ENCODE results near the gene ENTHD1. TPM values are rescaled to one million over a fixed set of nuclear protein-coding genes. Genes with fewer than 3 reads are reported as not detected.

ENTHD1 gene
- total RNA-seq, 1 experiment from 2014 or later, result not detected

- Histone ChIP-seq H3K23me2 (ENCODE audit: insufficient read length, low read depth, low read length, poor library complexity, severe bottlenecking) (no peaks in the 10 kb centered on the region), H4K20me1 (ENCODE audit: control insufficient read depth, insufficient read depth, insufficient read length) (no peaks in the 10 kb centered on the region), H2AFZ (ENCODE audit: low read length) (no peak overlapping the region), H3K79me2 (ENCODE audit: insufficient read depth, low read length) (no peaks in the 10 kb centered on the region), H3K56ac (ENCODE audit: insufficient read length, low read depth, low read length) (no peak overlapping the region), H3K9ac (ENCODE audit: extremely low read depth, insufficient read length, low read length) (no peak overlapping the region), H3K14ac (ENCODE audit: insufficient read depth, low read length) (no peak overlapping the region), H3K23ac (ENCODE audit: insufficient read length, low read depth, low read length) (no peak overlapping the region), H4K5ac (ENCODE audit: insufficient read length, low read depth, low read length) (no peak overlapping the region), H3K27ac (ENCODE audit: insufficient read length, low read depth, low read length) (no peak overlapping the region), H3K9me3 (ENCODE audit: control insufficient read depth, low read depth, low read length) (no peaks in the 10 kb centered on the region), H3K79me1 (ENCODE audit: insufficient read depth, low read depth, low read length, poor library complexity, severe bottlenecking) (no peaks in the 10 kb centered on the region), H2BK120ac (ENCODE audit: low read depth, low read length, poor library complexity, severe bottlenecking) (no peak overlapping the region), H2BK12ac (ENCODE audit: insufficient read length, low read depth, low read length) (no peak overlapping the region), H3T11ph (ENCODE audit: low read length) (no peak overlapping the region), H3K27me3 (ENCODE audit: insufficient read depth, low read length) (no peaks in the 10 kb centered on the region), H2BK5ac (ENCODE audit: insufficient read length, low read length) (no peak overlapping the region), H2BK15ac (ENCODE audit: low read depth, low read length) (no peak overlapping the region), H4K91ac (ENCODE audit: insufficient read length, low read depth, low read length) (no peak overlapping the region), H3K4me1 (ENCODE audit: insufficient read depth, low read length) (no peaks in the 10 kb centered on the region), H3K4me2 (ENCODE audit: insufficient read depth, insufficient read length, low read length) (no peak overlapping the region), H3K4ac (ENCODE audit: low read depth, low read length) (no peak overlapping the region), H2AK5ac (ENCODE audit: insufficient read length, low read length) (no peak overlapping the region), H3K18ac (ENCODE audit: insufficient read length, low read depth, low read length) (no peak overlapping the region), H4K8ac (replicated peaks; ENCODE audit: insufficient read length, low read depth, low read length) (no peak overlapping the region), H2BK20ac (ENCODE audit: low read depth, low read length, poor library complexity, severe bottlenecking) (no peak overlapping the region)
- H3K36me3 Mint-ChIP-seq (ENCODE audit: insufficient read depth in 1 of 3, low read depth in 3 of 3), result no peaks in the 10 kb centered on the region
- H3K27ac Mint-ChIP-seq, result no peak overlapping the region
- no peak for TF ChIP-seq CTCF (conservative IDR thresholded peaks at IDR 0.05)
- no CpG with 5 or more reads among the region's 2 CpGs for WGBS (ENCODE audit: extremely low coverage, insufficient read length, low lambda C conversion rate)
- H3K27me3 Mint-ChIP-seq (ENCODE audit: low read depth), result peaks cover 2% of the 10 kb centered on the region
- no peaks in the 10 kb centered on the region for H3K4me1 Mint-ChIP-seq
- no peak for DNase-seq
- H3K4me3 Mint-ChIP-seq, result no peak overlapping the region
- no peaks in the 10 kb centered on the region for H3K9me3 Mint-ChIP-seq
Measured at GRCh38 chr22:39819429-39819828, 74.1 kb downstream of the ENTHD1 start.
